ENCODE measurements around the gene CCDC188. TPM values are rescaled to one million over a fixed set of nuclear protein-coding genes. Genes with fewer than 3 reads are reported as not detected.

The CCDC188 gene
- polyA plus RNA-seq, 1 donor from 2014 or later, result not detected

DNA sequence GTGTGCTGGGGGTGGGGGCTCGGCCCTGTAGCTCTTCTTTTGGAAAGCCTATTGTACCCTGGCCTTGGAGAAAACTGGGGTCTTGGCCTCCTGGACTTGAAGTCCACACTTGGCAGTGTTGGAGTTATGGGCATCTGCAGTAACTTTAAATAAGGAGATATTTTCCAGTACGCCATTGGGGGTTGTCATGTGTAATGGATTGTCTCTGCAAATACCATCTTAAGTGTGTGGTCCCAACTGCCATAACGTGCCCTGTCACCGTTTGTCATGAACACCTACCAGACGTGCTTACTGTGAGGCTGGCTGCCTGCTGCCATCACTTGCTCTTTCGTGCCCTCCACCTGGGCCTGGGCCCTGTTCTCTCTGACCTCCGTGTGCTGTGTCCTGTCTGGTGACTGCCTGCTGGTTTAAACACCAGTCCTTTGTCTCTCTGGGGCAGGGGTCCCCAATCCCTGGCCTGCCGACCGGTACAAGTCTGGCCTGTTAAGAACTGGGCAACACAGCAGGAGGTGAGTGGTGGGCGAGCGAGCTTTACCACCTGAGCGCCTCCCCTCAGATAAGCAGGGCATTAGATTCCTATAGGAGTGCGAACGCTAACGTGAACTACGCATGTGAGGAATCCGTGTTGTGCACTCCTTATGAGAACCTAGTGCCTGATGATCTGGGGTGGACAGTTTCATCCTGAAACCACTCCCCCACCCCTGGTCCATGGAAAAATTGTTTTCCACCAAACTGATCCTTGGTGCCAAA lies 22.8 kb downstream of the CCDC188 start (continued):
- no peak for TF ChIP-seq EZH2 (IDR thresholded peaks at IDR 0.05; ENCODE audit: borderline replicate concordance, insufficient read depth, low read length, poor library complexity, severe bottlenecking)
- no peak for TF ChIP-seq SMC3 (conservative IDR thresholded peaks at IDR 0.05; ENCODE audit: poor library complexity)
- no peak for TF ChIP-seq RAD21 (conservative IDR thresholded peaks at IDR 0.05)

GRCh38 chr22:20127318-20127868 lies 23.5 kb downstream of the CCDC188 start:
- Histone ChIP-seq H3K27ac (ENCODE audit: low read length) (no peak overlapping the region), H3K9me3 (ENCODE audit: low read length) (no peaks in the 10 kb centered on the region), H3K79me2 (replicated peaks; ENCODE audit: insufficient read depth, low read length) (peaks cover 1% of the 10 kb centered on the region), H2AFZ (ENCODE audit: low read depth, low read length) (no peak overlapping the region), H3K4me3 (ENCODE audit: low read length) (no peak overlapping the region), H4K20me1 (ENCODE audit: insufficient read depth) (no peaks in the 10 kb centered on the region), H3K9me2 (ENCODE audit: insufficient read depth, low read length) (no peaks in the 10 kb centered on the region), H3K9ac (ENCODE audit: low read length) (no peak overlapping the region), H3K36me3 (ENCODE audit: insufficient read depth, low read length) (no peaks in the 10 kb centered on the region), H3F3A (ENCODE audit: insufficient read depth, low read length, poor library complexity, severe bottlenecking) (no peaks in the 10 kb centered on the region), H3K4me2 (ENCODE audit: low read length) (no peak overlapping the region), H3K27me3 (ENCODE audit: insufficient read depth, low read depth, low read length) (no peaks in the 10 kb centered on the region)
- TF ChIP-seq EZH2 (IDR thresholded peaks at IDR 0.05; ENCODE audit: borderline replicate concordance, insufficient read depth, low read length, poor library complexity, severe bottlenecking) (no peak), POLR2AphosphoS5 (IDR thresholded peaks at IDR 0.05) (no peak)

DNA sequence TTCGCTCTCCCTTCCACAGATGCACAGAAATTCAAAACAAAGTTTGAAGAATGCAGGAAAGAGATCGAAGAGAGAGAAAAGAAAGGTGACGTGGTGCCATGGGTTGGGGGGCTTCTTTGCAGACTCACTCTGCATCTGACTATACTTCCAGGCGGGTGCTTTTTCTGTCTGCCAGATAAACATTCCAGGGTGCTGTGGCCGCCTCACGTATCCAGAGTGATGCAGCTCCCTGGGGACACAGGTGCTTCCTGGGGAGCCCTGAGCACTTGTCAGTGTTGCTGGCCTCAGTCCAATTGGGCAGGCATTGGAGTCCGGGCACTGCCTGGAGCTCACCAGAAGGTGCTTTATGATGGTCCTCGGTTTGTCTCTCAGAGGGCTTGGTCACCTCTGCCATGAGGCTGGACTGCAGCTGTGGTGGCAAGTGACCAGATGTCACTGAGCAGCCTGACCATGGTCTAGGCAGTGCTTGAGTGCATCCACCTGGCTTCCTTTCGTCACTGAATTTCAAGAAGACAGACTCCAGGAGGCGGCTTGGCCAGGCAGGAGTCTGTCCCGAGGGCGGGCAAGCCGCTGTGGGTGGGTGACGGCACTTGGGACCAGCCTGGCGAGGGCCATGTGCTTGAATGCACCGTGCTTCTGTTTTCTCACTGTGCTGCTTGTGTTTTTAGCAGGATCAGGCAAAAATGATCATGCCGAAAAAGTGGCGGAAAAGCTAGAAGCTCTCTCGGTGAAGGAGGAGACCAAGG lies 24.4 kb downstream of the CCDC188 start:
- no peak overlapping the region for H2AFZ ChIP-seq (ENCODE audit: low read depth, low read length)
- H3K36me3 ChIP-seq (ENCODE audit: insufficient read depth, low read length), result no peaks in the 10 kb centered on the region
- peaks cover 4% of the 10 kb centered on the region for H3K79me2 ChIP-seq (replicated peaks; ENCODE audit: insufficient read depth, low read length)
- TF ChIP-seq SMC3 (conservative IDR thresholded peaks at IDR 0.05; ENCODE audit: poor library complexity) (no peak), EP300 (conservative IDR thresholded peaks at IDR 0.05; ENCODE audit: poor library complexity, severe bottlenecking) (no peak), RAD21 (conservative IDR thresholded peaks at IDR 0.05) (no peak), POLR2AphosphoS5 (IDR thresholded peaks at IDR 0.05) (no peak), MXI1 (conservative IDR thresholded peaks at IDR 0.05; ENCODE audit: poor library complexity, severe bottlenecking) (no peak), TAF1 (IDR thresholded peaks at IDR 0.05; ENCODE audit: low read depth) (no peak), EZH2 (IDR thresholded peaks at IDR 0.05; ENCODE audit: borderline replicate concordance, insufficient read depth, low read length, poor library complexity, severe bottlenecking) (no peak)
- TF ChIP-seq, protein P1, sequence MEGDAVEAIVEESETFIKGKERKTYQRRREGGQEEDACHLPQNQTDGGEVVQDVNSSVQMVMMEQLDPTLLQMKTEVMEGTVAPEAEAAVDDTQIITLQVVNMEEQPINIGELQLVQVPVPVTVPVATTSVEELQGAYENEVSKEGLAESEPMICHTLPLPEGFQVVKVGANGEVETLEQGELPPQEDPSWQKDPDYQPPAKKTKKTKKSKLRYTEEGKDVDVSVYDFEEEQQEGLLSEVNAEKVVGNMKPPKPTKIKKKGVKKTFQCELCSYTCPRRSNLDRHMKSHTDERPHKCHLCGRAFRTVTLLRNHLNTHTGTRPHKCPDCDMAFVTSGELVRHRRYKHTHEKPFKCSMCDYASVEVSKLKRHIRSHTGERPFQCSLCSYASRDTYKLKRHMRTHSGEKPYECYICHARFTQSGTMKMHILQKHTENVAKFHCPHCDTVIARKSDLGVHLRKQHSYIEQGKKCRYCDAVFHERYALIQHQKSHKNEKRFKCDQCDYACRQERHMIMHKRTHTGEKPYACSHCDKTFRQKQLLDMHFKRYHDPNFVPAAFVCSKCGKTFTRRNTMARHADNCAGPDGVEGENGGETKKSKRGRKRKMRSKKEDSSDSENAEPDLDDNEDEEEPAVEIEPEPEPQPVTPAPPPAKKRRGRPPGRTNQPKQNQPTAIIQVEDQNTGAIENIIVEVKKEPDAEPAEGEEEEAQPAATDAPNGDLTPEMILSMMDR (IDR thresholded peaks at IDR 0.05; ENCODE audit: poor library complexity, severe bottlenecking), result no peak
- TF ChIP-seq, protein P2, sequence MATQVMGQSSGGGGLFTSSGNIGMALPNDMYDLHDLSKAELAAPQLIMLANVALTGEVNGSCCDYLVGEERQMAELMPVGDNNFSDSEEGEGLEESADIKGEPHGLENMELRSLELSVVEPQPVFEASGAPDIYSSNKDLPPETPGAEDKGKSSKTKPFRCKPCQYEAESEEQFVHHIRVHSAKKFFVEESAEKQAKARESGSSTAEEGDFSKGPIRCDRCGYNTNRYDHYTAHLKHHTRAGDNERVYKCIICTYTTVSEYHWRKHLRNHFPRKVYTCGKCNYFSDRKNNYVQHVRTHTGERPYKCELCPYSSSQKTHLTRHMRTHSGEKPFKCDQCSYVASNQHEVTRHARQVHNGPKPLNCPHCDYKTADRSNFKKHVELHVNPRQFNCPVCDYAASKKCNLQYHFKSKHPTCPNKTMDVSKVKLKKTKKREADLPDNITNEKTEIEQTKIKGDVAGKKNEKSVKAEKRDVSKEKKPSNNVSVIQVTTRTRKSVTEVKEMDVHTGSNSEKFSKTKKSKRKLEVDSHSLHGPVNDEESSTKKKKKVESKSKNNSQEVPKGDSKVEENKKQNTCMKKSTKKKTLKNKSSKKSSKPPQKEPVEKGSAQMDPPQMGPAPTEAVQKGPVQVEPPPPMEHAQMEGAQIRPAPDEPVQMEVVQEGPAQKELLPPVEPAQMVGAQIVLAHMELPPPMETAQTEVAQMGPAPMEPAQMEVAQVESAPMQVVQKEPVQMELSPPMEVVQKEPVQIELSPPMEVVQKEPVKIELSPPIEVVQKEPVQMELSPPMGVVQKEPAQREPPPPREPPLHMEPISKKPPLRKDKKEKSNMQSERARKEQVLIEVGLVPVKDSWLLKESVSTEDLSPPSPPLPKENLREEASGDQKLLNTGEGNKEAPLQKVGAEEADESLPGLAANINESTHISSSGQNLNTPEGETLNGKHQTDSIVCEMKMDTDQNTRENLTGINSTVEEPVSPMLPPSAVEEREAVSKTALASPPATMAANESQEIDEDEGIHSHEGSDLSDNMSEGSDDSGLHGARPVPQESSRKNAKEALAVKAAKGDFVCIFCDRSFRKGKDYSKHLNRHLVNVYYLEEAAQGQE (IDR thresholded peaks at IDR 0.05; ENCODE audit: borderline replicate concordance), result no peak
- no peaks in the 10 kb centered on the region for H3K9me3 ChIP-seq (ENCODE audit: low read length)
- H4K20me1 ChIP-seq (ENCODE audit: insufficient read depth), result no peaks in the 10 kb centered on the region
- no peaks in the 10 kb centered on the region for H3F3A ChIP-seq (ENCODE audit: insufficient read depth, low read length, poor library complexity, severe bottlenecking)
- no peak overlapping the region for H3K9ac ChIP-seq (ENCODE audit: low read length)
- no peaks in the 10 kb centered on the region for H3K27me3 ChIP-seq (ENCODE audit: insufficient read depth, low read depth, low read length)
- no peak overlapping the region for H3K27ac ChIP-seq (ENCODE audit: low read length)
- no peaks in the 10 kb centered on the region for H3K9me2 ChIP-seq (ENCODE audit: insufficient read depth, low read length)
- H3K4me2 ChIP-seq (ENCODE audit: low read length), result no peak overlapping the region
- H3K4me3 ChIP-seq (ENCODE audit: low read length), result no peak overlapping the region

All from neural cell (in vitro differentiated cells).